HEK293 (cell line): Measurements from ENCODE around the gene IRAK2.

Experiments
- CTCF ChIA-PET: fragments of 350-600 bp; formaldehyde crosslinking; extraction: SDS; loops from one replicate; lab custom pipeline; 2021; ENCODE audit warnings: antibody characterized with exemption; lab: Yijun Ruan, JAX
- POLR2A ChIA-PET: fragments of 300-600 bp; formaldehyde crosslinking; extraction: SDS; loops from one replicate; lab custom pipeline; 2020; ENCODE audit warnings: antibody characterized with exemption, inconsistent platforms; lab: Yijun Ruan, JAX
- H3K27ac ChIP-seq: fragments of 200-500 bp; sonication (Bioruptor generic); 2 replicates; pipeline ENCODE4 v1.5.1; 2014; ENCODE audit warnings: low read depth, low read length, control low read depth, inconsistent platforms; ENCODE audit errors: extremely low read depth
- H3K36me3 ChIP-seq, 2 experiments: fragments of 200-500 bp in 1 of 2; sonication (Bioruptor generic) in 1 of 2; 1 replicate in 1 of 2; 2 replicates in 1 of 2; pipeline ENCODE4 v1.5.1; 2014 to 2017; ENCODE audit warnings: inconsistent platforms in 2 of 2, low read length in 2 of 2; ENCODE audit not compliant: control insufficient read depth in 2 of 2, insufficient read depth in 1 of 2
- H3K4me1 ChIP-seq: fragments of 200-500 bp; sonication (Bioruptor generic); 2 replicates; pipeline ENCODE4 v1.5.1; 2014; ENCODE audit warnings: mild to moderate bottlenecking, low read length, inconsistent platforms; ENCODE audit not compliant: control insufficient read depth, insufficient read depth
- H3K4me3 ChIP-seq: 2 replicates; pipeline ENCODE4 v1.5.1; 2011; ENCODE audit warnings: low read depth, mild to moderate bottlenecking, control low read depth, low read length, moderate library complexity
- H3K9me3 ChIP-seq: fragments of 200-500 bp; sonication (Bioruptor generic); 2 replicates; pipeline ENCODE4 v1.5.1; 2014; ENCODE audit warnings: low read depth, low read length, inconsistent platforms; ENCODE audit not compliant: control insufficient read depth, insufficient read depth
- HOXC10 ChIP-seq: sonication (generic); formaldehyde crosslinking; IDR thresholded peaks from 2 replicates; pipeline ENCODE4 v1.8.1; 2023; ENCODE audit warnings: mild to moderate bottlenecking, missing genetic modification reagents
- KLF16 ChIP-seq: fragments of 450-650 bp; formaldehyde crosslinking; IDR thresholded peaks from 2 replicates; pipeline ENCODE4 v1.5.1; 2017; ENCODE audit warnings: missing biosample characterization, missing genetic modification characterization
- OSR2 ChIP-seq: fragments of 450-650 bp; formaldehyde crosslinking; IDR thresholded peaks from 2 replicates; pipeline ENCODE4 v1.5.1; 2016; ENCODE audit warnings: missing biosample characterization, missing genetic modification characterization
- SP2 ChIP-seq: fragments of 450-650 bp; formaldehyde crosslinking; IDR thresholded peaks from 2 replicates; pipeline ENCODE4 v1.5.1; 2016; ENCODE audit warnings: missing biosample characterization, missing genetic modification characterization
- ZBTB17 ChIP-seq: fragments of 450-650 bp; formaldehyde crosslinking; IDR thresholded peaks from 2 replicates; pipeline ENCODE4 v1.5.1; 2016; ENCODE audit warnings: missing biosample characterization, missing genetic modification characterization
- ZNF223 ChIP-seq: fragments of 450-650 bp; formaldehyde crosslinking; IDR thresholded peaks from 2 replicates; pipeline ENCODE4 v1.5.1; 2016; ENCODE audit warnings: missing biosample characterization, missing genetic modification characterization
- ZNF23 ChIP-seq: fragments of 450-650 bp; formaldehyde crosslinking; IDR thresholded peaks from 2 replicates; pipeline ENCODE4 v1.5.1; 2016; ENCODE audit warnings: missing biosample characterization, missing genetic modification characterization, borderline replicate concordance
- ZNF239 ChIP-seq: fragments of 450-650 bp; formaldehyde crosslinking; IDR thresholded peaks from 2 replicates; pipeline ENCODE4 v1.5.1; 2016; ENCODE audit warnings: missing biosample characterization, missing genetic modification characterization
- ZNF354C ChIP-seq: fragments of 450-650 bp; formaldehyde crosslinking; IDR thresholded peaks from 2 replicates; pipeline ENCODE4 v1.5.1; 2016; ENCODE audit warnings: missing biosample characterization, missing genetic modification characterization, low read depth, borderline replicate concordance
- ZNF366 ChIP-seq: fragments of 450-650 bp; formaldehyde crosslinking; conservative IDR thresholded peaks from 2 replicates; pipeline ENCODE4 v1.5.1; 2016; ENCODE audit warnings: missing biosample characterization, missing genetic modification characterization
- ZNF391 ChIP-seq: fragments of 450-650 bp; formaldehyde crosslinking; IDR thresholded peaks from 2 replicates; pipeline ENCODE4 v1.5.1; 2016; ENCODE audit warnings: low read depth, missing biosample characterization, missing genetic modification characterization, borderline replicate concordance
- ZNF561 ChIP-seq: fragments of 450-650 bp; IDR thresholded peaks from 2 replicates; pipeline ENCODE4 v1.5.1; 2018; ENCODE audit warnings: missing biosample characterization, missing genetic modification characterization, borderline replicate concordance
- ZNF785 ChIP-seq: fragments of 450-650 bp; formaldehyde crosslinking; IDR thresholded peaks from 2 replicates; pipeline ENCODE4 v1.5.1; 2016; ENCODE audit warnings: missing biosample characterization, missing genetic modification characterization
- ZNF837 ChIP-seq: fragments of 450-650 bp; formaldehyde crosslinking; IDR thresholded peaks from 2 replicates; pipeline ENCODE4 v1.5.1; 2016; ENCODE audit warnings: missing biosample characterization, missing genetic modification characterization
- ZXDB ChIP-seq: fragments of 450-650 bp; formaldehyde crosslinking; IDR thresholded peaks from 2 replicates; pipeline ENCODE4 v1.5.1; 2016; ENCODE audit warnings: missing biosample characterization, missing genetic modification characterization
- TF ChIP-seq, protein P1 (sequence below): fragments of 450-650 bp; formaldehyde crosslinking; IDR thresholded peaks from 2 replicates; pipeline ENCODE4 v1.5.1; 2017; ENCODE audit warnings: missing biosample characterization, missing genetic modification characterization
- TF ChIP-seq, protein P2 (sequence below): fragments of 450-650 bp; formaldehyde crosslinking; IDR thresholded peaks from 2 replicates; pipeline ENCODE4 v1.5.1; 2016; ENCODE audit warnings: missing biosample characterization, missing genetic modification characterization, borderline replicate concordance
- TF ChIP-seq, protein P3 (sequence below): fragments of 450-650 bp; formaldehyde crosslinking; IDR thresholded peaks from 2 replicates; pipeline ENCODE4 v1.5.1; 2016; ENCODE audit warnings: missing biosample characterization, missing genetic modification characterization
- TF ChIP-seq, protein P4 (sequence below): fragments of 450-650 bp; IDR thresholded peaks from 2 replicates; pipeline ENCODE4 v1.5.1; 2018; ENCODE audit warnings: missing biosample characterization, mild to moderate bottlenecking, missing genetic modification characterization
- TF ChIP-seq, protein P5 (sequence below): fragments of 450-650 bp; formaldehyde crosslinking; IDR thresholded peaks from 2 replicates; pipeline ENCODE4 v1.5.1; 2016; ENCODE audit warnings: missing biosample characterization, missing genetic modification characterization
- TF ChIP-seq, protein P6 (sequence below): fragments of 450-650 bp; formaldehyde crosslinking; IDR thresholded peaks from 2 replicates; pipeline ENCODE4 v1.5.1; 2016; ENCODE audit warnings: missing biosample characterization, missing genetic modification characterization

IRAK2 gene

DNA sequence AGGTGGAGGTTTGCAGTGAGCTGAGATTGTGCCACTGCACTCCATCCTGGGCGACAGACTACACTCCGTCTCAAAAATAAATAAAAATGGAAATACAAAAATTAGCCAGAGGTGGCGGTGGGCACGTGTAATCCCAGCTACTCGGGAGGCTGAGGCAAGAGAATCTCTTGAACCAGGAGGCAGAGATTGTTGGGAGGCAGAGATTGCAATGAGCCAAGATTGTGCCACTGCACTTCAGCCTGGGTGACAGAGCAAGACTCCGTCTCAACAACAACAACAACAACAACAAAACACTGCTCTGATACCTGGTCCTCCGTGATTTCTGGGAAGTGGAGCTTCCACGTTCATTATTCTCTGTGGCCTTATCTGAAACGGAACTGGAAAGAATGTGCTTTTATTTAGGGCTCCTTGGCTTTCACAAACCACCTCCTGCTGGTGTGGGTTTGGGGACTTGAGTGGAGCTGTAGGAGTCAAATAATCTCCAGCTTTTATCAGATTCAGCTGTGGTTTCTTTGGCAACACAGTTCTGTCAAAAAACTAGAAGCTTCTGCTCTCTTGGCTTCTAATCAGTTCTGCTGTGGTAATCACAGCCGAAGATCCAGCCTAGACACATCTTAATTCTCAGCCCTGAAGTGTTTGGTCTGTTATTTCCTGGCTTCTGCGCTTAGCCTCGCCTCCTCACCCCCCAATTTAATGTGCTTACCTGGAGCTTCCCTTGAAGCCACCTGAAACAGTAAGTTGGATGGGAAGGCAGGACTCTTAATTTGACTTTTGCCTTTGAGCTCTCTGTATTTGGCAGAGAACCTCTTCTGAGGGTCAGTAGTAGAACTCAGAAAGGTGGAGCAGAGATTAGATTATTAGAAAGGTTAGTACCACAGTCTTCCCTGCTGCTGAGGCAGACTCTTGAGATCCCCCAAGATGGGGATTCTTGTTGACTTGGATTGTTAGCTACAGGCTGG, 21.4 kb downstream of the IRAK2 start:
- Histone ChIP-seq H3K27ac (no peak overlapping the region), H3K4me1 (no peaks in the 10 kb centered on the region), H3K4me3 (no peak overlapping the region), H3K9me3 (no peaks in the 10 kb centered on the region), H3K36me3 (no peaks in the 10 kb centered on the region)
- ChIA-PET POLR2A (interaction anchor here (0.6 to 0.9 kb wide), 2 partner anchors 62 to 168 kb away, joined by 3 read pairs; partner anchors contain the start of gene TATDN2), CTCF (interaction anchor here (0.6 to 1.4 kb wide), 2 partner anchors 22 to 114 kb away, joined by 3 to 8 read pairs; no protein-coding TSS in a partner anchor)
- no peak for TF ChIP-seq HOXC10 (CRISPR knock-in tag)
- TF ChIP-seq, protein P1, sequence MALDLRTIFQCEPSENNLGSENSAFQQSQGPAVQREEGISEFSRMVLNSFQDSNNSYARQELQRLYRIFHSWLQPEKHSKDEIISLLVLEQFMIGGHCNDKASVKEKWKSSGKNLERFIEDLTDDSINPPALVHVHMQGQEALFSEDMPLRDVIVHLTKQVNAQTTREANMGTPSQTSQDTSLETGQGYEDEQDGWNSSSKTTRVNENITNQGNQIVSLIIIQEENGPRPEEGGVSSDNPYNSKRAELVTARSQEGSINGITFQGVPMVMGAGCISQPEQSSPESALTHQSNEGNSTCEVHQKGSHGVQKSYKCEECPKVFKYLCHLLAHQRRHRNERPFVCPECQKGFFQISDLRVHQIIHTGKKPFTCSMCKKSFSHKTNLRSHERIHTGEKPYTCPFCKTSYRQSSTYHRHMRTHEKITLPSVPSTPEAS (tag by site-specific recombination): no peak
- TF ChIP-seq ZNF391 (tag by site-specific recombination): no peak
- TF ChIP-seq, protein P2, sequence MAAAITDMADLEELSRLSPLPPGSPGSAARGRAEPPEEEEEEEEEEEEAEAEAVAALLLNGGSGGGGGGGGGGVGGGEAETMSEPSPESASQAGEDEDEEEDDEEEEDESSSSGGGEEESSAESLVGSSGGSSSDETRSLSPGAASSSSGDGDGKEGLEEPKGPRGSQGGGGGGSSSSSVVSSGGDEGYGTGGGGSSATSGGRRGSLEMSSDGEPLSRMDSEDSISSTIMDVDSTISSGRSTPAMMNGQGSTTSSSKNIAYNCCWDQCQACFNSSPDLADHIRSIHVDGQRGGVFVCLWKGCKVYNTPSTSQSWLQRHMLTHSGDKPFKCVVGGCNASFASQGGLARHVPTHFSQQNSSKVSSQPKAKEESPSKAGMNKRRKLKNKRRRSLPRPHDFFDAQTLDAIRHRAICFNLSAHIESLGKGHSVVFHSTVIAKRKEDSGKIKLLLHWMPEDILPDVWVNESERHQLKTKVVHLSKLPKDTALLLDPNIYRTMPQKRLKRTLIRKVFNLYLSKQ (tag by site-specific recombination): no peak
- TF ChIP-seq ZBTB17: 0 out of 2 replicates have a peak, but pooled peaks have one; percentile 36
- TF ChIP-seq, protein P3, sequence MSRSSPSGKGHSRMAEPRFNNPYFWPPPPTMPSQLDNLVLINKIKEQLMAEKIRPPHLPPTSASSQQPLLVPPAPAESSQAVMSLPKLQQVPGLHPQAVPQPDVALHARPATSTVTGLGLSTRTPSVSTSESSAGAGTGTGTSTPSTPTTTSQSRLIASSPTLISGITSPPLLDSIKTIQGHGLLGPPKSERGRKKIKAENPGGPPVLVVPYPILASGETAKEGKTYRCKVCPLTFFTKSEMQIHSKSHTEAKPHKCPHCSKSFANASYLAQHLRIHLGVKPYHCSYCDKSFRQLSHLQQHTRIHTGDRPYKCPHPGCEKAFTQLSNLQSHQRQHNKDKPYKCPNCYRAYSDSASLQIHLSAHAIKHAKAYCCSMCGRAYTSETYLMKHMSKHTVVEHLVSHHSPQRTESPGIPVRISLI (tag by site-specific recombination): no peak
- TF ChIP-seq ZNF239 (tag by site-specific recombination): no peak

DNA sequence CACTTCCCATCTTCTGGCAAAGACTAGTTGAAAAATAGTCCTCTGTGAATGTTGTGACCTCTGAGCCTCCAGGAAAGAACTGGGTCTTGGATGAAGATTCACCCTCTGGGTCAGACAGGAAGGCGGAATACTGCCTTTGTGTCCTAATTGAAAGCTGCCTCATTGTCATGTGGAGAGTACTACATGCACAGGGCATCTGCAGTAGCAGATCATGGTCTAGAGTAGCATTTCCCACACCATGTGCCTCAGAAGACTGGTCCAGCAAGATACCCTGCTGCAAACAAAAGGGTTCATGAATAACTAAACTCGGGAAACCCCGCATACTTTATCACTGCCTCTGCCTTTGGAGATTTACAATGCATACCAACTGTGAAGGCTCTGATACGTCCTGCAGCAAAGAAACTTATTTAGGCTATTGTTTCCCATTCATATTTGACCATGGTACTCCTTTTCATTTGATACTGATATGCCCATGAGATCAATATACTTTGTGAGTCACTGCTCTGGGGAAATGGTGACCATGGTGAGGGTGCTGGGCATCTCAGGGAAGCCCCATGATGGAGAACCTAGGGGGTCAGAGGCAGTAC, 22.7 kb downstream of the IRAK2 start:
- H3K27ac ChIP-seq: no peak overlapping the region
- TF ChIP-seq KLF16 (tag by site-specific recombination) (no peak), ZNF239 (tag by site-specific recombination) (peak; percentile 70; the same call in 1 of the 2 replicates)
- ChIA-PET CTCF (interaction anchor here (0.7 kb wide), 1 partner anchor 103 kb away, joined by 3 read pairs; no protein-coding TSS in a partner anchor), POLR2A (interaction anchor here (0.9 kb wide), 1 partner anchor 61 kb away, joined by 3 read pairs; the partner anchor contains the start of gene TATDN2)
- H3K9me3 ChIP-seq: no peaks in the 10 kb centered on the region
- H3K4me3 ChIP-seq: no peak overlapping the region
- no peaks in the 10 kb centered on the region for H3K36me3 ChIP-seq
- H3K4me1 ChIP-seq: 0 out of 2 replicates have a peak, but pooled peaks cover 4% of the 10 kb centered on the region

DNA sequence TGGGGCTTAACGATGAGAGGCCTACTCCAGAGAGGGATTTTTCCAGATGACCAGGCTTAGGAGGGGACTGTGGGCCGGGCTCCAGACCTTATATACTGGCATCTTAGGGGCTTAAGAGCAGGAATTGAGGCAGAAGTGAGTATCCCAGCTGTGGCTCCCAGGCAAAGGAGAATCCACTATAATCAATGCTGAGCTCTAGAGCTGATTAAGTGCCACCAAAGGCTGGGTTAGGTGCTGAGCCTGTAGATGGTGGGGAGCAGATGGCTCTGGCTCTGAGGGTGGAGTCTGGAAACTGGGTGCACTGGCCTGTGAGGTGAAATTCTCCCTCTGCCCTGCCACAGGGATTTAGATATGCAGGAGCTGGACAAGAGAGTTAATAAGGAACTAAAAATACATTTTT, 23.2 kb downstream of the IRAK2 start:
- CTCF ChIA-PET: no interaction called here
- Histone ChIP-seq H3K4me1 (0 out of 2 replicates have a peak, but pooled peaks cover 4% of the 10 kb centered on the region), H3K4me3 (no peak overlapping the region)
- TF ChIP-seq, protein P4, sequence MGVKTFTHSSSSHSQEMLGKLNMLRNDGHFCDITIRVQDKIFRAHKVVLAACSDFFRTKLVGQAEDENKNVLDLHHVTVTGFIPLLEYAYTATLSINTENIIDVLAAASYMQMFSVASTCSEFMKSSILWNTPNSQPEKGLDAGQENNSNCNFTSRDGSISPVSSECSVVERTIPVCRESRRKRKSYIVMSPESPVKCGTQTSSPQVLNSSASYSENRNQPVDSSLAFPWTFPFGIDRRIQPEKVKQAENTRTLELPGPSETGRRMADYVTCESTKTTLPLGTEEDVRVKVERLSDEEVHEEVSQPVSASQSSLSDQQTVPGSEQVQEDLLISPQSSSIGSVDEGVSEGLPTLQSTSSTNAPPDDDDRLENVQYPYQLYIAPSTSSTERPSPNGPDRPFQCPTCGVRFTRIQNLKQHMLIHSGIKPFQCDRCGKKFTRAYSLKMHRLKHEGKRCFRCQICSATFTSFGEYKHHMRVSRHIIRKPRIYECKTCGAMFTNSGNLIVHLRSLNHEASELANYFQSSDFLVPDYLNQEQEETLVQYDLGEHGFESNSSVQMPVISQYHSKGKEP: no peak
- no peak for TF ChIP-seq SP2 (tag by site-specific recombination)
- no peak for TF ChIP-seq ZNF366 (tag by site-specific recombination)
- TF ChIP-seq OSR2 (tag by site-specific recombination): no peak
- TF ChIP-seq ZNF23 (tag by site-specific recombination): no peak
- TF ChIP-seq ZNF785: no peak
- no peak for TF ChIP-seq ZXDB (tag by site-specific recombination)
- TF ChIP-seq, protein P5, sequence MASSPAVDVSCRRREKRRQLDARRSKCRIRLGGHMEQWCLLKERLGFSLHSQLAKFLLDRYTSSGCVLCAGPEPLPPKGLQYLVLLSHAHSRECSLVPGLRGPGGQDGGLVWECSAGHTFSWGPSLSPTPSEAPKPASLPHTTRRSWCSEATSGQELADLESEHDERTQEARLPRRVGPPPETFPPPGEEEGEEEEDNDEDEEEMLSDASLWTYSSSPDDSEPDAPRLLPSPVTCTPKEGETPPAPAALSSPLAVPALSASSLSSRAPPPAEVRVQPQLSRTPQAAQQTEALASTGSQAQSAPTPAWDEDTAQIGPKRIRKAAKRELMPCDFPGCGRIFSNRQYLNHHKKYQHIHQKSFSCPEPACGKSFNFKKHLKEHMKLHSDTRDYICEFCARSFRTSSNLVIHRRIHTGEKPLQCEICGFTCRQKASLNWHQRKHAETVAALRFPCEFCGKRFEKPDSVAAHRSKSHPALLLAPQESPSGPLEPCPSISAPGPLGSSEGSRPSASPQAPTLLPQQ: no peak
- no peak for TF ChIP-seq ZNF837 (tag by site-specific recombination)
- TF ChIP-seq ZNF223: no peak
- no peak for TF ChIP-seq ZNF354C (tag by site-specific recombination)
- TF ChIP-seq, protein P6, sequence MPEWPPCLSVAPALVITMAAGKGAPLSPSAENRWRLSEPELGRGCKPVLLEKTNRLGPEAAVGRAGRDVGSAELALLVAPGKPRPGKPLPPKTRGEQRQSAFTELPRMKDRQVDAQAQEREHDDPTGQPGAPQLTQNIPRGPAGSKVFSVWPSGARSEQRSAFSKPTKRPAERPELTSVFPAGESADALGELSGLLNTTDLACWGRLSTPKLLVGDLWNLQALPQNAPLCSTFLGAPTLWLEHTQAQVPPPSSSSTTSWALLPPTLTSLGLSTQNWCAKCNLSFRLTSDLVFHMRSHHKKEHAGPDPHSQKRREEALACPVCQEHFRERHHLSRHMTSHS: no peak
- no peak for TF ChIP-seq ZNF561

More for the DNA sequence above, 23.2 kb downstream of the IRAK2 start:
- Histone ChIP-seq H3K9me3 (no peaks in the 10 kb centered on the region), H3K27ac (no peak overlapping the region), H3K36me3 (no peaks in the 10 kb centered on the region)
- POLR2A ChIA-PET: no interaction called here
